Bronchial epithelial cell (primary cell): Measurements from ENCODE around the gene USB1. TPM values are rescaled to one million over a fixed set of nuclear protein-coding genes. Genes with fewer than 3 reads are reported as not detected.

Source experiments
- DNase-seq: peaks from one replicate; pipeline ENCODE4 v3.0.0-alpha.2; 2010; ENCODE audit warnings: low read depth
- FAIRE-seq: peaks from 2 replicates; lab custom pipeline; 2011; peaks lifted over from hg19 to GRCh38; lab: Jason Lieb, UNC
- H3K27me3 ChIP-seq: 2 replicates; pipeline ENCODE4 v1.5.1; 2011; ENCODE audit warnings: low read length; ENCODE audit not compliant: control insufficient read depth, insufficient read depth
- H3K36me3 ChIP-seq: 2 replicates; pipeline ENCODE4 v1.5.1; 2011; ENCODE audit warnings: low read length; ENCODE audit not compliant: control insufficient read depth, insufficient read depth
- H3K4me3 ChIP-seq: 2 replicates; pipeline ENCODE4 v1.5.1; 2011; ENCODE audit warnings: mild to moderate bottlenecking, low read depth, low read length, control low read depth
- total RNA-seq: library from RNA; depleted of rRNA; stranded (reverse); fragments of >200 nt; gene quantifications from 2 replicates; pipeline ENCODE4 v1.2.1, GENCODE V29; 2014
- TF ChIP-seq, protein P1 (sequence below): IDR thresholded peaks from 2 replicates; pipeline ENCODE4 v1.5.1; 2011; ENCODE audit warnings: mild to moderate bottlenecking, moderate library complexity, low read length, control low read depth, inconsistent platforms; ENCODE audit not compliant: insufficient read depth, severe bottlenecking

Gene USB1
- total RNA-seq, 1 donor from 2014 or later = 29.5 TPM

DNA sequence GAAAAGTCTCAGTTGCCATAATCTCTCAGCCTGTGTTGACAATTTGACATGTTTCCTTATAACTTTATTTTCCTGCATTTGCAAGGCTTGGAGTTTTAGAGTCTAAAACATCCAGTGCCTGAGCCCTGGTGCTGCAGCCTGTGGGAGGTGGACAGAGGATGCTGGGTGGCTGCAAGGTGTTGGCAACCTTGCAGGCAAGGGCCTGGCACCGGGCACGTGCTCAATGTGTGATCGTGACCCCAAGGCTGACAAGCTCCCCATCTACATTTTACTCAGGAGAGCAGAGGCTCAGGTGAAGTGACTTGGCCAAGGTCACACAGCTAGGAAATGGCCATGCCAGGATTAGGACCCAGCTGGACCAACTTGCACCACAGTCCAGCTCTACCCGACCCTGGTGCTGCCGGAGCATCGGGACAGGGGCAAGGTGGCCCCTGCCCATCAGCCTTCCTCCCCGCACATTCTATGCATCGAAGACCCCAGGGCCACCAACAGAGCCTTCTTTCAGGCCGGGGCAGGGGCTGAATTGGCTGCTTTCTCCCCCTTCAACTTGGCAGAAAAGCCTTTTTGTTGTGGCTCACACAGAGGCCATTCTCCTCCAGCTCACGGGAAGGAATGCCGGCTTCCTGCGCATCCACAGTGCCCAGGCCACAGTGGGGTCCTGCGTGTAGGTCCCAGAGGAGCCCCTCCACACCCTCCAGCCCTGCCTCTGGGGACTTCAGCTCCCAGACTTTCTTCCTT is 47.5 kb downstream of the USB1 start:
- Histone ChIP-seq H3K27me3 (peaks cover 2% of the 10 kb centered on the region), H3K4me3 (no peak overlapping the region), H3K36me3 (no peaks in the 10 kb centered on the region)
- TF ChIP-seq, protein P1, sequence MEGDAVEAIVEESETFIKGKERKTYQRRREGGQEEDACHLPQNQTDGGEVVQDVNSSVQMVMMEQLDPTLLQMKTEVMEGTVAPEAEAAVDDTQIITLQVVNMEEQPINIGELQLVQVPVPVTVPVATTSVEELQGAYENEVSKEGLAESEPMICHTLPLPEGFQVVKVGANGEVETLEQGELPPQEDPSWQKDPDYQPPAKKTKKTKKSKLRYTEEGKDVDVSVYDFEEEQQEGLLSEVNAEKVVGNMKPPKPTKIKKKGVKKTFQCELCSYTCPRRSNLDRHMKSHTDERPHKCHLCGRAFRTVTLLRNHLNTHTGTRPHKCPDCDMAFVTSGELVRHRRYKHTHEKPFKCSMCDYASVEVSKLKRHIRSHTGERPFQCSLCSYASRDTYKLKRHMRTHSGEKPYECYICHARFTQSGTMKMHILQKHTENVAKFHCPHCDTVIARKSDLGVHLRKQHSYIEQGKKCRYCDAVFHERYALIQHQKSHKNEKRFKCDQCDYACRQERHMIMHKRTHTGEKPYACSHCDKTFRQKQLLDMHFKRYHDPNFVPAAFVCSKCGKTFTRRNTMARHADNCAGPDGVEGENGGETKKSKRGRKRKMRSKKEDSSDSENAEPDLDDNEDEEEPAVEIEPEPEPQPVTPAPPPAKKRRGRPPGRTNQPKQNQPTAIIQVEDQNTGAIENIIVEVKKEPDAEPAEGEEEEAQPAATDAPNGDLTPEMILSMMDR = no peak
- no peak for FAIRE-seq
- no peak for DNase-seq

DNA sequence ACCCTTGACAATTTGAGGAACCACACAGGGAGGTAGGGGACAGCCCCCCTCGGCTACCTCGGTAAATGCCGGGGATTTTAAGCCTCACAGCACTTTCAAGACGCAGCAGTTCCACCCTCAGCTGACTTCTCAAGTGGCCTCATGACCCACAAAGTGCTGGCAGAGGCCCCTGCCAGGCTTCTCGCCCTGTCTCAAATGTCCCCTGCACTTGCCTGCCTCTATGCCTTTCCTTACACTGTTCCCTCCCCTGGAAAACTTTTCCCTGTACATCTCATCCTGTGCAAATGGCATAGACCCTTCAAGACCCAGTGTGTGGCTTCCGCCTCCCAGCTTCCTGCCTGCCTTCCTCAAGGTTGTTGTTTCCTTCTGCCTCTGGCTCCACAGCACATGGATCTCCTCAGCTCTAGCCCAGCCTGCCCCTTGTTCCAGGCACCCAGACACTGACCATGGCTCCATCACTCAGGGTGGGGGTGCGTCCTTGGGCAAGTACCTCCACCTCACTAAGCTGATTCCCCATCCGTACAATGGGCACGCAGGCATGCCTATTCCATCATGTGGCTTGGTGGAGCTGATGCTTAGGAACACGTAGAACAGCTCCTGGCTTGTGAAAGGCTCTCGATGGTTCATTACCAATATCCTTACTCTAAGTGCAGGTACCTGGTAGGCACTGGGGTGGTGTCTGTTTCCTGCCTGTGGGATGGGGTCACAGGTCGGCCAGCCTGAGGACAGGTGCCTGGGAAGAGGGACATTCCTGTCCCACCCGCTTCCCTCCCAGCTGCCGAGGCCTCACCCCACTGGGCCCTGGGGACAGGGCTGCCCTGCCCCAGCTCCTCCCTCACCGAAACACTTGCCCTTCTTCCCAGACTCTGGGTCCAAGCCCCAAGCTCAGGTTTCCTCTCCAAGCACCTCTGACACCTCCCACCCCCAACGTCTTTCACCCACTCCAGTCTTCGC is 48.3 kb downstream of the USB1 start:
- H3K36me3 ChIP-seq = no peaks in the 10 kb centered on the region
- FAIRE-seq = no peak
- H3K4me3 ChIP-seq = no peak overlapping the region
- H3K27me3 ChIP-seq = peaks cover 2% of the 10 kb centered on the region
- TF ChIP-seq, protein P1 = no peak
- DNase-seq = no peak

DNA sequence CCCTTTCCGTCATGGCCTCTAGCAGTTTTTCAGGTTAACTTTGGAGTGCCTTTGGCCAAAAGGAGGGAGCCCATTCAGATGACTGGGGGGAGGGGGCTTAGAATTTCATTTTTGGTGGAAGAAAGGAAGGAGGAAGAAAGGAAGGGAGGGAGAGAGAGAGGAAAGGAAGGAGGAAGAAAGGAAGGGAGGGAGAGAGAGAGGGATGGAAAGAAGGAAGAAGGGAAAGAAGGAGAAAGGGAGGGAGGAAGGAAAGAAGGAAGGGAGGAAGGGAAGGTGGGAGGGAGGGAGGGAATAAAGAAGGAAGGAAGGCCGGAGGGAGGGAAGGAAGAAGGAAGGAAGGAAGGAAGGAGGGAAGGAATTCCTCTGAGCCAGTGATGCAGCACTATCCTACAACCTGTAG is 50.1 kb downstream of the USB1 start:
- FAIRE-seq (no peak), DNase-seq (no peak)
- Histone ChIP-seq H3K36me3 (no peaks in the 10 kb centered on the region), H3K4me3 (no peak overlapping the region), H3K27me3 (peaks cover 2% of the 10 kb centered on the region)
- TF ChIP-seq, protein P1 = no peak

DNA sequence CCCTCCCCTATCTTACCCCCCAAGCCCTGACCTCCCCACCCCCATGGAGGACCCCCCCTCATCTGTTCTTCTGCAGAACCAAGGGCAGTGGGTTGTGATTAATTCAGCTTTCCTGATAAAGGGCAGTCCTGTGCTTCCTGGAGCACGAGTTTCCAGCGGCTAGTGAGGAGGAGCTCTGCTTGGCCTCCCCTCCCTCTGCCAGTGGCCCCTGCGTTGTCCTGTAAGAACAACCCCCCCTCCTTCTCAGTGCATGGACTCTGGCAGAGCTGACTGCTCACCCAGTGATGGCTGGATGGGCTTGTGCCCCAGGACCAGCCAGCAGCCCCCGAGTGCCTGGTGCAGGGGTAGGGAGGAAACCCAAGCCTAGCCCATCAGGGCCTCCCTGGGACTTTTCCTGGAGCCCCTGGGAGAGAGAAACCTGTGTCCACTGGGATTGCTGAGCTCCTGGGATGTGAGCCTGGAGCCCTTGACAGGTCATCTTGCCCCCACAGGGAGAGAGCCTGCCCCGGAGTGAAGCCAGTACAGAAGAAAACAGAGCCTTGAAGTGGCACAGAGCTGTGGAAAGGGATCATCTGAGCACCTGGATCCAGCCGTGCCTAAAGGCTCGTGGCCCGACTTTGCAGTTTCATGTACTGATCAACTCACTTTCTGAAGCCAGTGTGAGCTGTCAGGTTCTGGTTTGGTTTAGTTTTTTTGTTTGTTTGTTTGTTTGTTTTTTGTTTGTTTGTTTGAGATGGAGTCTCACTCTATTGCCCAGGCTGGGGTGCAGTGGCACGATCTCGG is 50.8 kb downstream of the USB1 start:
- no peak overlapping the region for H3K4me3 ChIP-seq
- FAIRE-seq (no peak), DNase-seq (no peak)
- H3K36me3 ChIP-seq = no peaks in the 10 kb centered on the region
- peaks cover 2% of the 10 kb centered on the region for H3K27me3 ChIP-seq
- TF ChIP-seq, protein P1 = no peak

DNA sequence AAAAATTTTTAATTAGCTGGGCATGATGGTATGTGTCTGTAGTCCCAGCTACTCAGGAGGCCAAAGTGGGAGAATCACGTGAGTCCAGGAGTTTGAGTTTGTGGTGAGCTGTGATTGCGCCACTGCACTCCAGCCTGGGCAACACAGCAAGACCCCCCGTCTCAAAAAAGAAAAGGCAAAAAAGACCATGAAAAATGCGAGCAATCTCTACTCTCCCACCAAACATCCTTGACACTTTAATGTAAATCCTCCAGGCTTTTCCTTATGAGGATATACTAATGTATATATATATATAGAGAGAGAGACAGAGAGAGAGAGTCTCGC is 52.4 kb downstream of the USB1 start:
- DNase-seq = no peak
- no peak overlapping the region for H3K4me3 ChIP-seq
- TF ChIP-seq, protein P1 = no peak
- peaks cover 2% of the 10 kb centered on the region for H3K27me3 ChIP-seq
- no peak for FAIRE-seq
- no peaks in the 10 kb centered on the region for H3K36me3 ChIP-seq
